IgD-negative memory B cell (primary cell): ENCODE results near the gene BLNK. TPM values are rescaled to one million over a fixed set of nuclear protein-coding genes. Genes with fewer than 3 reads are reported as not detected.
A peak's percentile ranks its signal among the peaks of the same experiment; 100 is the strongest.

ENCODE experiments used
- H3K27ac Mint-ChIP-seq, 3 donors: one replicate each; pipeline ENCODE4 v1.8.0; 2020 to 2022; ENCODE audit warnings: mild to moderate bottlenecking in 3 of 3, mixed read lengths in 3 of 3, moderate library complexity in 1 of 3
- H3K27me3 Mint-ChIP-seq: one replicate; pipeline ENCODE4 v1.8.0; 2021; ENCODE audit warnings: mixed read lengths
- H3K36me3 Mint-ChIP-seq: one replicate; pipeline ENCODE4 v1.8.0; 2020; ENCODE audit warnings: mild to moderate bottlenecking, mixed read lengths
- H3K4me1 Mint-ChIP-seq, 3 donors: one replicate each; pipeline ENCODE4 v1.8.0; 2020 to 2022; ENCODE audit warnings: mixed read lengths in 3 of 3, mild to moderate bottlenecking in 1 of 3
- H3K4me3 Mint-ChIP-seq, 4 donors: one replicate each; pipeline ENCODE4 v1.8.0; 2020 to 2022; ENCODE audit warnings: mild to moderate bottlenecking in 4 of 4, mixed read lengths in 4 of 4, moderate library complexity in 3 of 4
- H3K9me3 Mint-ChIP-seq, 3 donors: one replicate each; pipeline ENCODE4 v1.8.0; 2020 to 2021; ENCODE audit warnings: mixed read lengths in 3 of 3, mild to moderate bottlenecking in 1 of 3
- polyA plus RNA-seq: library from polyadenylated mRNA; unstranded; fragments of 300-500 nt; fragmentation: Illumina TruSeq; gene quantifications from one replicate; pipeline ENCODE4 v1.2.3, GENCODE V29; 2021

BLNK gene
- polyA plus RNA-seq, 1 donor from 2014 or later, result 217 TPM

DNA sequence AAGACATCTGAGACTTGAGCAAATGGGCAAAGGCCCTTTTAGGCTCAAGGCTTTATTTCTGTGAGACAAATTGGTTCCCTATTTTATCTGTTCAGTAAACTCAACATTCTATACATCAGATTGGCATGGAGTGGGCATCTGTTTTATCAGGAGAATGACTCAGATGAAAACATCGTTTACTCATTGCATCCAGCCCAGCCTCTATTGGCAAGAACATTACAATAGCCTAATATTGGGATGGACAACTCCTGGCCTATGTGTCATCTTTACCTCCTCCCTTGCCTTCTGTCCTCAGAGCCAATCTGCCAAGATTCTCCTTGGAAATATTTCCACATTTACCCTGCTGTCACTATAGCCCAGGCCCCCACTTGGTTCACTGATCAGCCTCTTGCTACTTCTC is 5.5 kb upstream of the BLNK start:
- Mint-ChIP-seq H3K9me3 (peaks cover 0 to 1% (median 0%) of the 10 kb centered on the region in 3 donors), H3K27ac (peak overlapping the region; percentile 12 to 76 (median 74)), H3K27me3 (no peaks in the 10 kb centered on the region), H3K4me3 (peak overlapping the region in 3 of 4 donors; percentile 1 to 24 (median 8)), H3K36me3 (no peaks in the 10 kb centered on the region), H3K4me1 (peaks cover 30 to 55% (median 39%) of the 10 kb centered on the region in 3 donors)

DNA sequence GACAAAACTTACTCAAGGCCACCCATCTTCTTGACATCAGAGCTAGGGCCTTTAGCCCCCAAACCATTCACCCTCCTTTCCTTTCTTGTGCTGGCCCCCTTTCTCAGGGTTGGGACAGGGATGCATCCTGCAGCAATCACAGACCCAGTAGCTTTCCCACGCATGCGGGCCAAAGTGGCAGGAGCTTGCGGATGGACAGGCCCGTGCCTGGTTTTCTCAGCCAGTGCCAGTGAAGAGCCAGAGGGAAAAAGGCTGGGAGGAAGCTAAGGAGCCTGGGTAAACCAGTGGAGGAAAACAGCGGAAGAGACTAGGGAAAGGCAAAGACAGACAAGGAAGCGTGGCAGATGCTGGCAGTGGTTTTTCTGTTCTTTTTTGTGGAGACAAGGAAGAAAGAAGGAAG is 5.1 kb upstream of the BLNK start:
- H3K36me3 Mint-ChIP-seq, result no peaks in the 10 kb centered on the region
- H3K9me3 Mint-ChIP-seq, result peaks cover 0 to 1% (median 0%) of the 10 kb centered on the region in 3 donors
- peak overlapping the region; percentile 12 to 76 (median 74) for H3K27ac Mint-ChIP-seq
- H3K4me1 Mint-ChIP-seq, result peaks cover 30 to 54% (median 39%) of the 10 kb centered on the region in 3 donors
- no peaks in the 10 kb centered on the region for H3K27me3 Mint-ChIP-seq
- peak overlapping the region in 3 of 4 donors; percentile 1 to 46 (median 24) for H3K4me3 Mint-ChIP-seq

DNA sequence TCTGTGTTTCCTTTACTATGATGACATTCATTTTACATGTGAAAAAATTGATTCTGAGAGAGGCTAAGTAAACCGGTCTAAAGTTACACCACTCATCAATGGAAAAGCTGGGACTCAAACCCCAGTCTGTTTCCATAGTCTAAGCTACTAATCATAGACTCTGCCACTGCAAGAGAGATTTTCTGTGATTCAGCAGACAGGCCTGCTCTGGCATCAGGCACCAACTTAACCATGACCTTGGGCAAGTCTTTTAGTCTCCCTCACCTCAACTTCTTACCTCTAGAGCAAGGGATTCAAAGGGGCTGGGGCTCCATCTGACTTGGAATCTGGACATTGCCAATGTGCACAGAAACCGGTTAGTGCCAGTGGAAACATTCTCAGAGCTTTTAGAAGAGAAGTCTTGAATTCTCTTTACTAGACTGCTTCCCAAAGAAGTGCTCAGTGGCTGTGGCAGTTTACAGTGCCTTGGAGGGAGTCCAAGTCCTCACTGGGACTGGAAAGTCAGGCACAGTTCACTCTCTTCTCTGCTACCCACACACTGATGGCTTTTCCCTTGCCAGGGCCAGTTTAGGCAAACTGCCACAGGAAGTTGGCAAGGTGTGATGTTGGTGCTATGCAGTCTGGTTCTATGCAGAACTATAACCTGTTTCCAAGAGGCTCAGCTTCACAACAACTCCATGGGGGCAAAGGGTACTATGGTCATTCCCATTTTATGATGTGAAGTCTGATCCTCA is 4.5 kb upstream of the BLNK start:
- no peaks in the 10 kb centered on the region for H3K27me3 Mint-ChIP-seq
- H3K4me1 Mint-ChIP-seq, result peaks cover 30 to 54% (median 39%) of the 10 kb centered on the region in 3 donors
- H3K4me3 Mint-ChIP-seq, result peak overlapping the region in 3 of 4 donors; percentile 15 to 59 (median 46)
- H3K36me3 Mint-ChIP-seq, result no peaks in the 10 kb centered on the region
- peaks cover 0 to 1% (median 0%) of the 10 kb centered on the region in 3 donors for H3K9me3 Mint-ChIP-seq
- peak overlapping the region; percentile 12 to 74 (median 67) for H3K27ac Mint-ChIP-seq

DNA sequence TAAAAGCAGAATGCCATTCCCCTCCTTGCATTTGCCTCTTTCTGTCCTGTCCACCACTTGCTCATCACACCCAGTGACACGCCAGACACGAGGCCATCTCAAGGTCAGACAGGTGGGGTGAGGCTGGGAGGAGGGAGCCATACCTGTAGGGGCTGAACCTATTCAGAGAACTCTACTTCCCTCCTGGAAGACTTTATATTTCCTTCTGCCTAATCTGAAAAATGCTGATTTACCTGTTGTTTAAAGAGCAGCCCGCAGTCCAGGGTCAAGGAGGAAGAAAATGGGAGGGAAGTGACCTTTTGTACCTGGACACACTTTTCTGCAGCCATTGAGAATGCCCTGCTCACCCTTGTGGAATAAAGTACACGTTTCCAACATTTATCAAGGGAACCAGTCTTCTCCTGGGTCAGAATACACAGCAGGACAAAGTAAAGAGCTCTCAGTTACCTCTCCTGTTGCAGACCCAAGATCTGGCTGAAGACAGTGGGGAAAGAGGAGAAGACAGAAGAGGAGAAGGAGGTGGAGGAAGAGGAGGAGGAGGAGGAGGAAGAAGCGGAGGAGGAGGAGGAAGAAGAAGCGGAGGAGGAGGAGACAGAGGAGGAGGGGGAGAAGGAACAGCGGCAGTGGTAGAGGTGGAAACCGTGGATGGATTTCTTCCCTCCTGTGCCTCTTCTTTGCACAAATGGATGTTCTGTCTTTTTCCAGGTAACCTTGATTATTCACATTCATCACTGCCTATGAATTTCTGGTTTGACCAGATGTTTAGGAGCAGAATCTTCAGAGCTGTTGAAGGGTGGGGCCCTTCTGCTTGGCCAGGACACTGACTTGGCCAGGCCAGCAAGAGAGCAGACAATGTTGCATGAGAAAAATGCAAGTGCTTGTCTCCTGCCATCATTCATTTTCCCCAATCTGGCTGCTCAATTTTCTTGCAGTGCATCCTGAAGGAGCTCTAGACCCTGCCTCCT is 1.2 kb upstream of the BLNK start:
- no peaks in the 10 kb centered on the region for H3K27me3 Mint-ChIP-seq
- H3K4me3 Mint-ChIP-seq, result peak overlapping the region; percentile 88 to 100 (median 100)
- peak overlapping the region; percentile 68 to 98 (median 89) for H3K27ac Mint-ChIP-seq
- H3K9me3 Mint-ChIP-seq, result peaks cover 0 to 1% (median 0%) of the 10 kb centered on the region in 3 donors
- H3K36me3 Mint-ChIP-seq, result peaks cover 6% of the 10 kb centered on the region
- H3K4me1 Mint-ChIP-seq, result peaks cover 28 to 52% (median 47%) of the 10 kb centered on the region in 3 donors

DNA sequence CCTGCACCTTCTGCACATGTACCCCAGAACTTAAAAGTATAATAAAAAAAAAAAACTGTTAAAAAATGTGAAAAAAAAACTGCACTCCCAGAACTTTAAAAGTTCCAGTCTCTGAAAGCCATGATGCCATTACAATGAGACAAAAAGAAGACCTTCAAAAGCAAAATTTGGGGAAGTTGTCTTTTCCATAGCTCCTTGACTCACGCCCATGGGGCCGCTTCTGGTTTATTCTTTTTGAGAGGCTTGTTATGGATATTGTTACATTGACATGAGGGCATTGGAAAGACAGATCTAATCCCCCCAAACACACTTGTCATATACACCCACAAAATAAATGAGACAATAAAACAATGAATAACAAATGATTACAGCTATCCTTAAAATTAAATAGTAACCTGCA is 798 bp downstream of the BLNK start:
- Mint-ChIP-seq H3K27me3 (no peaks in the 10 kb centered on the region), H3K9me3 (no peaks in the 10 kb centered on the region), H3K4me3 (peak overlapping the region; percentile 88 to 100 (median 100)), H3K4me1 (peaks cover 39 to 53% (median 47%) of the 10 kb centered on the region in 3 donors), H3K27ac (peak overlapping the region; percentile 68 to 98 (median 89)), H3K36me3 (peaks cover 16% of the 10 kb centered on the region)

DNA sequence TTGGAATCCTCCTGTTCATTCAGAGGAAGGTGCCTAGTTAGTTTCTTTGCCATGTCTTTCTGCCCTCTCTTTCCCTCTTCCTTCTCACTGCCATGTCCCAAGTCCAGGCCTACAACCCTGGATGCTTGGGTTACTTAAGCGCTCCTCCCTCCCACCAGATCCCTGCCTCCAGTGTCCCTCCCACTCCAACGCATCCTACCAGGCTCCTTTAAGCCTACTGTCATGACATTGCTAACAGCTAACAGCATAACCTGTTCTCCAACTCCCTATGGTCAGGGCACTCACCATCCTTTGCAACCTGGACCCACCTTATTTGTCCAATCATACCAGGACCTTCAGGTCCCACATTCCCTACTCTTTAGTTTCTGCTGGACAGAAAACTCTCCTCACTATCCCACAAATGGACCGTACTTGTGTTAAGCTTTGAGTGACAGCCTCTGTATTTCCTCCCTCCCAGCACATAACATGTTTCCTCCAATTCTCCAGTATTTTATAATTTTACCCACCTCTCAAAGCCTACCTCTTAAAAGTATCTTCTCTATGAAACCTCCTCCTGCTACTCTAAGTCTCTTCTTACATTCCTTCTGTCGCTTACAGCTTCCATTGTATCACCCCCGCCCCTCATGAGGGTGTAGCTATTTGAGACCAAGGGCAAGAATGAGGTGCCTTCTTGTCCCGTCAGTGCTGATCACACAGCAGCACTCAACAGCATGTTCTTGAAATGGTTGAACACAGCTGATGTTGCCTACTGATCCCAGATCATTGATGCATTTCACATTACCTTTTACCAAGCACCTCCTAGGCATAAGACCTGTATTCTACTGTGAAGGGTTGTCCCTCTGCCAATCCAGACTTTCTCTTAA is 1.7 kb downstream of the BLNK start:
- Mint-ChIP-seq H3K36me3 (peaks cover 16% of the 10 kb centered on the region), H3K27me3 (no peaks in the 10 kb centered on the region), H3K9me3 (no peaks in the 10 kb centered on the region), H3K4me3 (peak overlapping the region; percentile 88 to 100 (median 100)), H3K4me1 (peaks cover 44 to 53% (median 47%) of the 10 kb centered on the region in 3 donors), H3K27ac (peak overlapping the region; percentile 68 to 98 (median 89))

DNA sequence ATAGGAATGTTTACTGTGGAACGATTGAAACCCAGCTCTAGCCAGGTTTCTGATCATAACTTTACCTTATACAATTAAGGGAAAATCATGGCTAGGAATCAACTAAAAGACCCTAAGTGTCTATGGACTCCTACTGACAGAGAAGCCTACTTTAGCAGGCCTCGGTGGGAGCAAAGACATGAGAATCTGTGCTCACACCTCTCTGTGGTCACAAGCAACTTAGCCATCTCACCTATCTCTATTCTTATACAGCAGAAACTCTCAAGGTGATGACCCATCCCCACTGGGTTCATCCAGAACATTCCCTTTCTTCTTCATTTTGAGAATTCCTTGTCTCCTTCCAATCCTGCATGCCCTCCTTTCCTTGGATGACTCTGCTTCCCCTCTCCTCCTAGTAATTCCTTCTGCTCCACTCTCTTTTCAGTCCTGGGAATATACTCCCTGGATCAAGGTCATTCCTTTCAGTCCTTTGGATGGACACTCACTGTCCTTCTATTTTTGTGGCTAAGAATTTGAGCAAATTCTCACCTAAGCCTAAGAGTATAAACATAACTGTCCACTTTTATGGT is 2.9 kb downstream of the BLNK start:
- peaks cover 16% of the 10 kb centered on the region for H3K36me3 Mint-ChIP-seq
- peaks cover 51 to 61% (median 58%) of the 10 kb centered on the region in 3 donors for H3K4me1 Mint-ChIP-seq
- peak overlapping the region; percentile 88 to 98 (median 89) for H3K27ac Mint-ChIP-seq
- no peaks in the 10 kb centered on the region for H3K9me3 Mint-ChIP-seq
- peak overlapping the region; percentile 88 to 100 (median 100) for H3K4me3 Mint-ChIP-seq
- H3K27me3 Mint-ChIP-seq, result no peaks in the 10 kb centered on the region

DNA sequence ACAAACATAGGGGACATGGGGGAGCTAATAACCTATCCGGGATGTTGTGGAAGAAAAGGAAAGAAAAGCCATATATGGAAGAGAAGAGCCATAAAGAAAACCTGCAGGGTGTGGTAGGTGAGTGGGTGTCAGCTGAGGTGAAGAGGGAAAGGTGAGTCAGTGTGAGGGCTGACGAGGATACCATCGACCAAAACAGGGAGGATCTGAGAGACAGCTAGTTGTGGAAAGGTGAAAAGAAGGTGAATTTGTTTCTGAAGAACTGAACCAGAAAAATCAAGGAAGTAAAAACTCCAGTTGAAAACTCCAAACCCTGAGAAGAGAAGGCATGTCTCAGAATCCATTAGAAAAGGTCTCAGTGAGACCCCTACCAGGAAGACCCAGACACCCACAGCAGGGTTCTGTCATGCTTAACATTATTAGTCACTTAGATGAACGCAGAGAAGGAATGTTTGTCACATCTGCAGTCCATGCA is 4.1 kb downstream of the BLNK start:
- H3K4me1 Mint-ChIP-seq, result peaks cover 54 to 66% (median 64%) of the 10 kb centered on the region in 3 donors
- H3K27ac Mint-ChIP-seq, result peak overlapping the region; percentile 88 to 89 (median 88)
- peaks cover 18% of the 10 kb centered on the region for H3K36me3 Mint-ChIP-seq
- no peaks in the 10 kb centered on the region for H3K9me3 Mint-ChIP-seq
- no peaks in the 10 kb centered on the region for H3K27me3 Mint-ChIP-seq
- H3K4me3 Mint-ChIP-seq, result peak overlapping the region; percentile 88 to 100 (median 100)

DNA sequence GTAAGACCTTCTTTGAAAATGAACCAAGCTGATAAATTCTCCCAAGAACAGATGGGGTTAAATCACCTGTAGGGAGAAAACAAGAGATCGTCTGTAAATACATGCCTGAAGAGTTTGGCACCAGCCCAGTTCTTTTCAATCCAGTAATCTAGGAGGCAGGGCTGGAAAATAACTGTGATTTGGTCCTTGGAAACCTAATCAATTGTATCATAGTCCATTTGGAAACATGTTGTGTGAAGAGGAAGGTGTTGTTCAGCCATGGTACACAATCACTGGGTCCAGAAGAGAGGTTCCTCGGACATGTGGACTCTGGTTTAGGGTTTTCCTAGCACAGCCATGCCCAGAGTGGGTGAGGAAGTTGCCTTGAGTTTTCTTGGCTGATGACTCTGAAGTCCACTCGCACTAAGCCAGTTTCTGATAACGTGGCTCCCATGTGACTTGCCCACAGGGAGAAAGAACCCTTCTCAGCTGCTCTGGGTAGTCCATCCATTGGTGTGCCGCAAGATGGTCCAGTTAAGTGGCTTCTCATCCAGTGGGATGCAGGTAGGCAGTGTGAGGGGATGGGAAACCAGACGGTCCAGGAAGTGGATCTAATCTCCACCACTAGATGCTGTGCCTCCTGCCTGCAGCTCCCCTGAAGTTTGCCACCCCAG is 5.1 kb downstream of the BLNK start:
- Mint-ChIP-seq H3K4me1 (peaks cover 64 to 70% (median 68%) of the 10 kb centered on the region in 3 donors), H3K4me3 (peak overlapping the region; percentile 87 to 100 (median 94)), H3K27ac (peak overlapping the region; percentile 88 to 89 (median 88)), H3K36me3 (peaks cover 18% of the 10 kb centered on the region), H3K27me3 (no peaks in the 10 kb centered on the region), H3K9me3 (no peaks in the 10 kb centered on the region)

DNA sequence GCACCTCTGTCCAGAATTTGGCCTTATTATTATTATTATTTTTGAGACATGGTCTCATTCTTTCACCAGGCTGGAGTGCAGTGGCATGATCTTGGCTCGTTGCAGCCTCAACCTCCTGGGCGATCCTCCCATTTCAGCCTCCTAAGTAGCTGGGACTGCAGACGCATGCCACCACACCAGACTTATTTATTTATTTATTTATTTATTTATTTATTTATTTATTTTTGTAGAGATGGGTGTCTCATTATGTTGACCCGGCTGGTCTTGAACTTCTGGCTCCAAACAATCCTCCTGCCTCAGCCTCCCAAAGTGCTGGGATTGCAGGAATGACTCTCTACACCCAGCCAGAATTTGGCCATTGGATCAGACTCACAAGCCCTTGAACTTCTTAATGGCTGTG is 6.4 kb downstream of the BLNK start:
- Mint-ChIP-seq H3K9me3 (no peaks in the 10 kb centered on the region), H3K4me3 (peak overlapping the region in 2 of 4 donors; percentile 87 to 88), H3K4me1 (peaks cover 74 to 77% (median 76%) of the 10 kb centered on the region in 3 donors), H3K27me3 (no peaks in the 10 kb centered on the region), H3K36me3 (peaks cover 17% of the 10 kb centered on the region), H3K27ac (no peak overlapping the region)

DNA sequence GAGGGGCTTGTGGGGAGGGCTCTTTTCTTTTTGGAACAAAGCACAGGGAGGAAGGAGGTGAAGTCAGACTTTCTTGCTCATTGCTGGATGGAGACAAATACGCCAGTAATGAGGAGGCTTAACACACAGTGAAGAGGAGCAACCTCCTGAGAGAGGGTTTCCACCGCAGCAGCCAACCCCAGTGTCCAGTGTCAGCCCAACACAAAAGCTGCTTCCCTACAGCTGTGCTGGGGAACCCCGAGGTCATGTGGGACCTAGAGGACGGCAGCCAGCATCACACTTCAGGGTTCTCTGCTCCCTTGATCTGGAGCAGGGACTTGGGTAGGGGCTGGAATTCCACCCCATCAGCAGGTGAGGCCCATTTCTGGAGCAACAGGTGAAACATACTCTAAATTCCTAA is 7.7 kb downstream of the BLNK start:
- H3K27me3 Mint-ChIP-seq, result no peaks in the 10 kb centered on the region
- H3K4me1 Mint-ChIP-seq, result peaks cover 70 to 84% (median 75%) of the 10 kb centered on the region in 3 donors
- no peaks in the 10 kb centered on the region for H3K9me3 Mint-ChIP-seq
- peak overlapping the region; percentile 23 to 92 (median 70) for H3K4me3 Mint-ChIP-seq
- H3K27ac Mint-ChIP-seq, result peak overlapping the region in 2 of 3 donors; percentile 7 to 77
- peaks cover 13% of the 10 kb centered on the region for H3K36me3 Mint-ChIP-seq

DNA sequence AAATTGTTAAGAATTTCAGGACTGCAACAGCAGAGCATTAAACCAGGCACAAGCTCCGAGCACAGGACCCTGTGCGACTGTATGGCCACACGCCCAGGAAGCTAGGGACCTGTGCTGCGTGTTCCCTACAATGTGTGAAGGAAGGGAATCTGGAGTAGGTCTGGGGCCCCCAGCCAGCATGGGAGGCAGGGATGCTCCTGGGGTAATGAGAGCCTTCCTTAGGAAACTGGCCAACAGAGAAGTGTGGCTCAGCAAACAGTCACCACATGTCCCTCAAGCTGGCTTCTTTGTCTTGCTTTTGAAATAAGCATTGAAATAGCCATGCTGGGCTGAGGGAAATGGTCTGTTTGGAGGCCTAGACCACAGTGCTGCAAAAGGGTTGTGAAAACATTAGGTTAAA is 8.2 kb downstream of the BLNK start:
- H3K27me3 Mint-ChIP-seq, result no peaks in the 10 kb centered on the region
- H3K36me3 Mint-ChIP-seq, result peaks cover 13% of the 10 kb centered on the region
- peaks cover 67 to 85% (median 77%) of the 10 kb centered on the region in 3 donors for H3K4me1 Mint-ChIP-seq
- peak overlapping the region in 2 of 3 donors; percentile 7 to 77 for H3K27ac Mint-ChIP-seq
- H3K9me3 Mint-ChIP-seq, result no peaks in the 10 kb centered on the region
- H3K4me3 Mint-ChIP-seq, result peak overlapping the region; percentile 23 to 92 (median 86)

DNA sequence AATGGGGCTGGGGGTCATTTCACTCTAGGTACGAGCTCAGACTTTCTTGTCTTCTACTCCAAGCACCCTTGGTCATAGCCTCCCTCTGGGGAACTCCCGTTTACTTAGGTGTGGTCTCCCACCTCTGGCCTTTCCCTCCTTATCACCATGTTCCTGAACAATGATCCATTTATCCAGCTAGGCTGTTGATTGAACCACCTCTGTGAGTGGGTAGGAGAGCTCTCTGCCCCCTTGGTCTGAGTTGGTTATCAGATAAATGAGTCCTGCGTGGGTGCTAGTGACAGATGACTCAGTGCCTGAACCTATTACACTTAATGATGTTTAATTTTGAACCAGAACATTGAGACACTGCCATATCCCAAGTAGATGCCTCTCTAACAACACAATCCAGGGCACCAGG is 9.4 kb downstream of the BLNK start:
- peak overlapping the region; percentile 33 to 77 (median 76) for H3K27ac Mint-ChIP-seq
- H3K4me1 Mint-ChIP-seq, result peaks cover 67 to 85% (median 77%) of the 10 kb centered on the region in 3 donors
- H3K36me3 Mint-ChIP-seq, result peaks cover 14% of the 10 kb centered on the region
- no peaks in the 10 kb centered on the region for H3K9me3 Mint-ChIP-seq
- H3K4me3 Mint-ChIP-seq, result peak overlapping the region in 3 of 4 donors; percentile 29 to 63 (median 56)
- no peaks in the 10 kb centered on the region for H3K27me3 Mint-ChIP-seq
